ENCODE data around the gene CAPZA1.
A peak's percentile ranks its signal among the peaks of the same experiment; 100 is the strongest.
"Not testable (repeated sequence)": the region's sequence is repeated elsewhere in the genome, so short reads cannot be mapped to it uniquely, and the experiment has no call there.

Gene CAPZA1

GRCh38 chr1:112603541-112603940, 16.1 kb upstream of the CAPZA1 start:
- H3K9me3 ChIP-seq (ENCODE audit: insufficient read depth, low read depth, low read length) = no peaks in the 10 kb centered on the region
- no peak overlapping the region for H3K4me3 ChIP-seq (ENCODE audit: low read length)
- H3K9ac ChIP-seq (ENCODE audit: low read depth, low read length) = no peak overlapping the region
- no peaks in the 10 kb centered on the region for H3K4me1 ChIP-seq (ENCODE audit: insufficient read depth, low read length)
- no peak overlapping the region for H3K27ac ChIP-seq (ENCODE audit: low read depth, low read length)
- 94% methylated on average over 1 of the region's 1 CpG for WGBS
- H3K36me3 ChIP-seq (ENCODE audit: insufficient read depth, low read length) = peaks cover 67% of the 10 kb centered on the region
- H3K27me3 ChIP-seq (ENCODE audit: insufficient read depth, low read length) = no peaks in the 10 kb centered on the region

GRCh38 chr1:112605633-112606327, 13.9 kb upstream of the CAPZA1 start:
- no peaks in the 10 kb centered on the region for H3K27me3 ChIP-seq (ENCODE audit: insufficient read depth, low read length)
- H3K36me3 ChIP-seq (ENCODE audit: insufficient read depth, low read length) = peaks cover 68% of the 10 kb centered on the region
- no peak overlapping the region for H3K9ac ChIP-seq (ENCODE audit: low read depth, low read length)
- 95% methylated on average over 4 of the region's 4 CpGs for WGBS
- H3K27ac ChIP-seq (ENCODE audit: low read depth, low read length) = no peak overlapping the region
- no peak overlapping the region for H3K4me3 ChIP-seq (ENCODE audit: low read length)
- no peaks in the 10 kb centered on the region for H3K4me1 ChIP-seq (ENCODE audit: insufficient read depth, low read length)
- no peaks in the 10 kb centered on the region for H3K9me3 ChIP-seq (ENCODE audit: insufficient read depth, low read depth, low read length)

DNA sequence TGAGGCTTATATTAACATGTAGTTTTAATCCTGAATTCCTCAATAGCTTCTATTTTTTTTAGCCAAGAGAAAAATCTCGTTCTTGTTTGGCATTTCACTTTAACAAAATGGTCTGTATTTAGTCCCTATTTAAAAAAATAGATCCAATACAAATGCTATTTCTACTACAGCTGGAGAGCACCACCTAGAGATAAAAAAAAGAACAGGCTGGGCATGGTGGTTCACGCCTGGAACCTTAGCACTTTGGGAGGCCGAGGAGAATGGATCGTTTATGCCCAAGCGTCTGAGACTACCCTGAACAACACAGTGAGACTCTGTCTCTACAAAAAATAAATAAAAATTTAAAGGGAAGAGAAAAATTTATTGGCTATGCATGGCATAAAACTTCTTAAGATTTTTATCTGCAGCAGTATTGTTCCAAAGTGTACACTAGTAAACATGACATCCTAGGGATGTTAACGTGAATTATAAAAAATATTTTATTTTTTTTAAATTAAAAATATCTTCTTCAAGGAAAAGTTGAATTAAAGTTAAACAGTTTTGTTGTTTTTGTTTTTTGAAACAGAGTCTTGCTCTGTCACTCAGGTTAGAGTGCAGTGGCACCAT, 5.1 kb upstream of the CAPZA1 start:
- H3K27ac ChIP-seq (ENCODE audit: low read depth, low read length) = no peak overlapping the region
- H3K36me3 ChIP-seq (ENCODE audit: insufficient read depth, low read length) = peaks cover 68% of the 10 kb centered on the region
- H3K9me3 ChIP-seq (ENCODE audit: insufficient read depth, low read depth, low read length) = no peaks in the 10 kb centered on the region
- no peak overlapping the region for H3K4me3 ChIP-seq (ENCODE audit: low read length)
- no peak overlapping the region for H3K9ac ChIP-seq (ENCODE audit: low read depth, low read length)
- no peaks in the 10 kb centered on the region for H3K27me3 ChIP-seq (ENCODE audit: insufficient read depth, low read length)
- H3K4me1 ChIP-seq (ENCODE audit: insufficient read depth, low read length) = peaks cover 4% of the 10 kb centered on the region; the same call in 1 of the 2 replicates
- 76% methylated on average over 5 of the region's 6 CpGs for WGBS

DNA sequence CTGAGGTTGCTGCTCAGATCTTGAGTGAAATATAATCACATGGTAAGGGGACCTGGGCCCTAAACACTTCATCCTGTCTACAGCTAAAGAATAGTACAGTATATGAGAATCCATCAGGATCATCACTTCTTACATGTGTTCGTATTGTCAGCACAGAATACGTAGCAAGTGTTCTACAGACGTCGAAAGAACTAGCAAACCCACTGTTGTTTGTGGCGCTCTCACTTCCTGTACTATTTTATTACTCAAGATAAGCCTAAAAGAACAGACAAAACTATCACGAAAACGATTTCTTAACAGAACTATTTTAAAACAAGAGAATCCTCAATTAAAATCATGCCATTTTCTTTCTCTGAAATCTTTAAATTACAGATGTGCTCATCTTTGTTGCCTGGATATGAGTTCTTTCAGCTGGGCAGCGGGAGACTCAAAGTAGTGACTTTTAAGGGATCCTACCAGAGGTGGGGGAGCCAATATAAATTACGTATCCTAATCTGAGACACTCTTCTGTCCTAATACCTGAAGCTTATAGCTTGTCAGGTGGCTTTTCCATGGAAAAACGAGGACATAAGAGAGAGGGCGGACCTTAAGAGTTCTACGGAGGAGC, 1.4 kb upstream of the CAPZA1 start:
- Histone ChIP-seq H3K4me3 (ENCODE audit: low read length) (peak overlapping the region; percentile 92), H3K9me3 (ENCODE audit: insufficient read depth, low read depth, low read length) (no peaks in the 10 kb centered on the region), H3K4me1 (ENCODE audit: insufficient read depth, low read length) (peaks cover 11% of the 10 kb centered on the region; the same call in 1 of the 2 replicates), H3K27me3 (ENCODE audit: insufficient read depth, low read length) (no peaks in the 10 kb centered on the region), H3K27ac (ENCODE audit: low read depth, low read length) (peak overlapping the region; percentile 96), H3K36me3 (ENCODE audit: insufficient read depth, low read length) (peaks cover 31% of the 10 kb centered on the region), H3K9ac (ENCODE audit: low read depth, low read length) (peak overlapping the region; percentile 95)
- WGBS = 5% methylated on average over 12 of the region's 12 CpGs

GRCh38 chr1:112618721-112619517, 713 bp upstream of the CAPZA1 start, which contains the start of gene ST7L:
TSS of gene ST7L (minus strand) at chr1:112619141. CDS start at chr1:112619113, 28 bp downstream.
- H3K9me3 ChIP-seq (ENCODE audit: insufficient read depth, low read depth, low read length) = no peaks in the 10 kb centered on the region
- peaks cover 24% of the 10 kb centered on the region for H3K36me3 ChIP-seq (ENCODE audit: insufficient read depth, low read length)
- H3K4me1 ChIP-seq (ENCODE audit: insufficient read depth, low read length) = peaks cover 11% of the 10 kb centered on the region; the same call in 1 of the 2 replicates
- H3K27me3 ChIP-seq (ENCODE audit: insufficient read depth, low read length) = no peaks in the 10 kb centered on the region
- peak within 1 kb of the TSS; percentile 95 for H3K9ac ChIP-seq (ENCODE audit: low read depth, low read length)
- under 1% methylated on average over 48 of the region's 48 CpGs for WGBS
- peak within 1 kb of the TSS; percentile 96 for H3K27ac ChIP-seq (ENCODE audit: low read depth, low read length)
- peak within 1 kb of the TSS; percentile 92 for H3K4me3 ChIP-seq (ENCODE audit: low read length)

- WGBS = 4% methylated on average over 5 of the region's 6 CpGs
- Histone ChIP-seq H3K27ac (ENCODE audit: low read depth, low read length) (no peak overlapping the region; the same call in 1 of the 2 replicates), H3K4me3 (ENCODE audit: low read length) (peak overlapping the region; percentile 92)
These were observed 704 bp downstream of the CAPZA1 start for GRCh38 chr1:112620377-112620695.

GRCh38 chr1:112624493-112624892, 4.9 kb downstream of the CAPZA1 start:
- H3K9me3 ChIP-seq (ENCODE audit: insufficient read depth, low read depth, low read length); H3K27me3 ChIP-seq (ENCODE audit: insufficient read depth, low read length); H3K9ac ChIP-seq (ENCODE audit: low read depth, low read length); H3K27ac ChIP-seq (ENCODE audit: low read depth, low read length); H3K4me3 ChIP-seq (ENCODE audit: low read length); H3K4me1 ChIP-seq (ENCODE audit: insufficient read depth, low read length): not testable (repeated sequence)
- H3K36me3 ChIP-seq (ENCODE audit: insufficient read depth, low read length) = peaks cover 14% of the 10 kb centered on the region
- WGBS = 80% methylated on average over 2 of the region's 5 CpGs

More at GRCh38 chr1:112620377-112620695, 704 bp downstream of the CAPZA1 start:
- Histone ChIP-seq H3K36me3 (ENCODE audit: insufficient read depth, low read length) (peaks cover 14% of the 10 kb centered on the region), H3K9me3 (ENCODE audit: insufficient read depth, low read depth, low read length) (no peaks in the 10 kb centered on the region), H3K27me3 (ENCODE audit: insufficient read depth, low read length) (no peaks in the 10 kb centered on the region), H3K4me1 (ENCODE audit: insufficient read depth, low read length) (peaks cover 11% of the 10 kb centered on the region; the same call in 1 of the 2 replicates), H3K9ac (ENCODE audit: low read depth, low read length) (peak overlapping the region; percentile 95)

- H3K27me3 ChIP-seq (ENCODE audit: insufficient read depth, low read length) = no peaks in the 10 kb centered on the region
- H3K27ac ChIP-seq (ENCODE audit: low read depth, low read length) = no peak overlapping the region
- peaks cover 18% of the 10 kb centered on the region for H3K36me3 ChIP-seq (ENCODE audit: insufficient read depth, low read length)
- WGBS = 92% methylated on average over 2 of the region's 2 CpGs
- H3K4me1 ChIP-seq (ENCODE audit: insufficient read depth, low read length) = peaks cover 4% of the 10 kb centered on the region; the same call in 1 of the 2 replicates
- H3K9me3 ChIP-seq (ENCODE audit: insufficient read depth, low read depth, low read length) = no peaks in the 10 kb centered on the region
- H3K9ac ChIP-seq (ENCODE audit: low read depth, low read length) = no peak overlapping the region
- no peak overlapping the region for H3K4me3 ChIP-seq (ENCODE audit: low read length)
These were observed 6.1 kb downstream of the CAPZA1 start for GRCh38 chr1:112625696-112626095.

- 95% methylated on average over 5 of the region's 5 CpGs for WGBS
- H3K27ac ChIP-seq (ENCODE audit: low read depth, low read length) = no peak overlapping the region
- peaks cover 21% of the 10 kb centered on the region for H3K36me3 ChIP-seq (ENCODE audit: insufficient read depth, low read length)
- H3K9me3 ChIP-seq (ENCODE audit: insufficient read depth, low read depth, low read length) = no peaks in the 10 kb centered on the region
- H3K4me3 ChIP-seq (ENCODE audit: low read length) = no peak overlapping the region
- no peaks in the 10 kb centered on the region for H3K27me3 ChIP-seq (ENCODE audit: insufficient read depth, low read length)
- no peaks in the 10 kb centered on the region for H3K4me1 ChIP-seq (ENCODE audit: insufficient read depth, low read length)
- H3K9ac ChIP-seq (ENCODE audit: low read depth, low read length) = no peak overlapping the region
These were observed 6.6 kb downstream of the CAPZA1 start for GRCh38 chr1:112626193-112626592.

- Histone ChIP-seq H3K9me3 (ENCODE audit: insufficient read depth, low read depth, low read length) (no peaks in the 10 kb centered on the region), H3K9ac (ENCODE audit: low read depth, low read length) (no peak overlapping the region), H3K36me3 (ENCODE audit: insufficient read depth, low read length) (peaks cover 21% of the 10 kb centered on the region), H3K4me1 (ENCODE audit: insufficient read depth, low read length) (no peaks in the 10 kb centered on the region), H3K4me3 (ENCODE audit: low read length) (no peak overlapping the region), H3K27ac (ENCODE audit: low read depth, low read length) (no peak overlapping the region), H3K27me3 (ENCODE audit: insufficient read depth, low read length) (no peaks in the 10 kb centered on the region)
These were observed 7.3 kb downstream of the CAPZA1 start for GRCh38 chr1:112626887-112627286.

- no peak overlapping the region for H3K4me3 ChIP-seq (ENCODE audit: low read length)
- no peaks in the 10 kb centered on the region for H3K27me3 ChIP-seq (ENCODE audit: insufficient read depth, low read length)
- WGBS = 88% methylated on average over 2 of the region's 2 CpGs
- no peak overlapping the region for H3K27ac ChIP-seq (ENCODE audit: low read depth, low read length)
- no peaks in the 10 kb centered on the region for H3K9me3 ChIP-seq (ENCODE audit: insufficient read depth, low read depth, low read length)
- no peak overlapping the region for H3K9ac ChIP-seq (ENCODE audit: low read depth, low read length)
- peaks cover 21% of the 10 kb centered on the region for H3K36me3 ChIP-seq (ENCODE audit: insufficient read depth, low read length)
- no peaks in the 10 kb centered on the region for H3K4me1 ChIP-seq (ENCODE audit: insufficient read depth, low read length)
These were observed 8.9 kb downstream of the CAPZA1 start for GRCh38 chr1:112628516-112628915.
